Right lobe of liver (tissue), 4 donors: Measurements from ENCODE around the gene AHNAK2.

Experiments
- POLR2A ChIP-seq: fragments of 450-650 bp; IDR thresholded peaks from one replicate; pipeline ENCODE4 v1.6.1; 2017; ENCODE audit warnings: antibody characterized with exemption, mild to moderate bottlenecking
- TF ChIP-seq, protein P1 (sequence below), 4 donors: fragments of 200-600 bp in 3 of 4; fragments of 450-650 bp in 1 of 4; IDR thresholded peaks; one replicate each; pipeline versions ENCODE4 v1.5.1 to v1.8.0; 2016 to 2022; ENCODE audit warnings: antibody characterized with exemption in 4 of 4, mild to moderate bottlenecking in 2 of 4
- donor health status: DM: no; HTN: no; CAD: no.
- donor health status: DM: no; HTN: no; CAD: no.
- donor health status: DM: no; HTN: yes; CAD: no.

- TF ChIP-seq, protein P1, sequence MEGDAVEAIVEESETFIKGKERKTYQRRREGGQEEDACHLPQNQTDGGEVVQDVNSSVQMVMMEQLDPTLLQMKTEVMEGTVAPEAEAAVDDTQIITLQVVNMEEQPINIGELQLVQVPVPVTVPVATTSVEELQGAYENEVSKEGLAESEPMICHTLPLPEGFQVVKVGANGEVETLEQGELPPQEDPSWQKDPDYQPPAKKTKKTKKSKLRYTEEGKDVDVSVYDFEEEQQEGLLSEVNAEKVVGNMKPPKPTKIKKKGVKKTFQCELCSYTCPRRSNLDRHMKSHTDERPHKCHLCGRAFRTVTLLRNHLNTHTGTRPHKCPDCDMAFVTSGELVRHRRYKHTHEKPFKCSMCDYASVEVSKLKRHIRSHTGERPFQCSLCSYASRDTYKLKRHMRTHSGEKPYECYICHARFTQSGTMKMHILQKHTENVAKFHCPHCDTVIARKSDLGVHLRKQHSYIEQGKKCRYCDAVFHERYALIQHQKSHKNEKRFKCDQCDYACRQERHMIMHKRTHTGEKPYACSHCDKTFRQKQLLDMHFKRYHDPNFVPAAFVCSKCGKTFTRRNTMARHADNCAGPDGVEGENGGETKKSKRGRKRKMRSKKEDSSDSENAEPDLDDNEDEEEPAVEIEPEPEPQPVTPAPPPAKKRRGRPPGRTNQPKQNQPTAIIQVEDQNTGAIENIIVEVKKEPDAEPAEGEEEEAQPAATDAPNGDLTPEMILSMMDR (IDR thresholded peaks at IDR 0.05) = no peak
- TF ChIP-seq POLR2A = no peak
Observed at GRCh38 chr14:104923640-104924420, 54.3 kb downstream of the AHNAK2 start.
